GM18858 (cell line): ENCODE measurements around the gene GBX2.

Experiments
- ATAC-seq: cut with Tn5 transposase; IDR thresholded peaks from one replicate; pipeline ENCODE4 v1.9.1; 2021; ENCODE audit not compliant: unreplicated experiment

GBX2 gene

DNA sequence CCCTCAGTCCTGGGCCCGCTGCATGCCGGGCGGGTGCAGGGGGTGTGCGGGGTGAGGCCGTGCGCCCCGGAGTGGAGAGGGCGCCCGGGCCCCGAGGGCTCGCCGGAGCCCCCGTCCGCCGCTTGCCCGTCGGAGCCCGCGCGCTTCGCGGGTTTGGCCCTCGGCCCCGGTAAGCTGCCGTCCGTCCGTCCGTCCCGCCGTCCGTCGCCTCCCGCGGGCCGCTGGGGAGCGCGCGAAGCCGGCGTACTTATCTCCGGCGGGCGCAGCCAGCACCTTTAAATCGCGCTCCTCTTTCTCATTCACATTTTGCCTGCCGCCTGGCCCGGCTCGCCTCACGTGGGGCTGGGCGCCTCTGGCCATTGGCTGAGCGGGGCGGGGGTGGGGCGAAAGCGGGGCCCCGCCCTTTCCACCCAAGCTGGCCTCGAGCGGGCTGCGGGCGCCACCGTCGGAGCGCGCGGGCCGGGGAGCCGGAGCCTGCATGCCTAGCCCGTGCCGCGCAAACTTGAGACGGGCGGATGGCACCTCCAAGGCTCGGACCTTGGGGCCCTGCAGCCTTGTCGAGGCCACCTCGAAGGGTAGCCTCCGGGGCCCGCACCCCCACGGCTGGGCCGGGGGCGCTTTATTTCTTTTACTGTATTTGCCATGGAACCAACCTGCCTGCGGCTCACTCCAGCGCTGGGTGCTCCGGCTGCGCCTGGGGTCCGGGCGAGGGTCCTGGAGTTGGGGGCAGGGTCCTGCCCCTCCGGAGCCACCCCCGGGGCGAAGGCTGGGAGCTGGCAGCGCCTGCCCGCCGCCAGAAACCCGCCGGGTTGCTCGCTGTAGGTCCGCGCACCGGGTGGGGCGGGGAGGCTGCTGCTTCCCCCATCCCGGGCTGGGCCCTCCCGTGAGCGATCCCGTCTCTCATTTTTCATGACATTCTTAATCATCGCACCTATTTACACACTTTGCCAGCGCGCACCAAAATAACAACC lies at the start of gene GBX2:
Gene GBX2, minus strand, starts transcription at position 277 of the 971 bp plus-strand sequence. CDS start 415 bp downstream, outside the sequence.
- no peak for ATAC-seq

DNA sequence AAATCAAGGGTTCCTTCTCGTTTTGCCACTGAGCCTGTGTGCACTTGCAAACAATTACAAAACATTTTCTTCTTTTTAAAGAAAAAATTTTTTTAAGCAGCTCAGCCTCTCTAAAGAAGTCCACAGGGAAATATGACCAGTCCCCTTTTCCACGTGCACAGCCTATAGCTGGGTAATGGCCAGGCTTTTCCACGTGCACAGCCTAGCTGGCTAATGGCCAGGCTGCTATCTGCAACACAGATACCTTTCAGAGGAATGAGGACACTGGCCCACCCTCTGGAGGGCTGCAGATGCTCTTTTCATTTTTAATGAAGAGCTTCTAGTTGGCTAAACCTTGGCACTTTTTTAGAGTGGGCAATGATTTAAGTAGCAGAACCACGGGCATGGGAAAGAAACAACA lies 49.7 kb upstream of the GBX2 start:
- ATAC-seq, result no peak

DNA sequence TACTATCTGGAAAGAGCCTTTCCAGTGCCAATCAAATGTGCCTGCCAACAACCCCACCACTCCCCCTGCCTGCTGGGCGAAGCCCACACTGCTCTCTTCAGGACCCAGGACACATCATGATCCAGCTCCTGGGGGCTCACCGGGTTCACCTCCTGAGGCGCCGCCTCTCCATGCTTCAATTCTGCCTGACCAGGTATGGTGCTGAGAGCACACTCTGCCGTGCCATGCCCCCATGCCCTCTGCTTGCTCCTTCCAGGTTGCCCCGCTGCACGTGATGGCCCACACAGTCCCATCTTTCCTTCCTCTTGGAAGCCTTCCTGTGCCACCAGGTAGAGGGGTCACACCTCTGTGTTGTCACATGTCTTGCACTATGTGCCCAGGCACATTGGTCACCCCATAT lies 48.5 kb upstream of the GBX2 start:
- no peak for ATAC-seq

DNA sequence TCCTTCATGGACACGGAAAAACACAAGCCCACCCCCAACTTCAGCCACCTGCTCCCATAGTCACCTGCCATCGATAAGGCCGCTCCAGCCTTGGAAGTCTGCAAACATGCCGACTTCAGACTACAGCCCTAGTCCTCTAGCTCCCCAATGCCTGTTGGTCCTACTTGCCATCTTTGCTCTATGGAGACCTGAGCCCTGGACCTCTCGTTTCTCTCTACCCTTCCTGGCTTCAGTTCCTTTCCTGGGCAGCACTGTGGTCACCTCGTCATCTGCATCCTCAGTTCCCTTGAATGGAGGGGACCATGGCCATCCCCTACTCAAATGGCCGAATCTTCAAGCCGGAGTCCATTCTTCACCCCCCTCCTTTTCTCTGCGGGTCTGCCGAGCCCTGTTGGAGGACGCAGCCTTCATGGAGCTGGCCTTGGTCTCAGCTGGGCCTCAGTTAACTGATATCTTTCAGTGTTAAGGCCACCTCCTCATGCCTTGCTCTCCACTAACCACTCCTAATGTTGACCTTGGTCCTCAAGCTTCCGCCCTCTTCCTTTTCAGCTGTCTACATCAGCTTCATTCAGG lies 47.7 kb upstream of the GBX2 start:
- no peak for ATAC-seq

DNA sequence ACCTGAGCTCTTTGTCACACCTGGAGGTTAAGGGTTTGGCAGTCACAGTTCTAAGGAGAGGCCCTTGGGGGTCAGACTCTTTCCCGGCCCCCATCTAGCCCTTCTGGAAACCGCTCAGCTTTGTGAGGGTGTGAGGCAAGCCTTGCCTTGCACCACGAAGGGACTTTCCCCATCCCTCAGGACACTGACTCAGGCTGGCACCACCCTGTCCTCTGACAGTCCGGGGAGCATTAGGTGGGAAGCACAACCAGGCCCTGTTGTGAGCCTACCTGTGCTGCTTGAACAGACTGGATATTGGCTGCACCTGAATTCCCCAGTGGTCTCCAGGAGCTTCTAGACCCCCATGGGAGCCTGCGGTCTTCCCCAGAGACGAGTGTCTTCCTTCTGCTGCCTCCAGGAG lies 47.0 kb upstream of the GBX2 start:
- no peak for ATAC-seq

DNA sequence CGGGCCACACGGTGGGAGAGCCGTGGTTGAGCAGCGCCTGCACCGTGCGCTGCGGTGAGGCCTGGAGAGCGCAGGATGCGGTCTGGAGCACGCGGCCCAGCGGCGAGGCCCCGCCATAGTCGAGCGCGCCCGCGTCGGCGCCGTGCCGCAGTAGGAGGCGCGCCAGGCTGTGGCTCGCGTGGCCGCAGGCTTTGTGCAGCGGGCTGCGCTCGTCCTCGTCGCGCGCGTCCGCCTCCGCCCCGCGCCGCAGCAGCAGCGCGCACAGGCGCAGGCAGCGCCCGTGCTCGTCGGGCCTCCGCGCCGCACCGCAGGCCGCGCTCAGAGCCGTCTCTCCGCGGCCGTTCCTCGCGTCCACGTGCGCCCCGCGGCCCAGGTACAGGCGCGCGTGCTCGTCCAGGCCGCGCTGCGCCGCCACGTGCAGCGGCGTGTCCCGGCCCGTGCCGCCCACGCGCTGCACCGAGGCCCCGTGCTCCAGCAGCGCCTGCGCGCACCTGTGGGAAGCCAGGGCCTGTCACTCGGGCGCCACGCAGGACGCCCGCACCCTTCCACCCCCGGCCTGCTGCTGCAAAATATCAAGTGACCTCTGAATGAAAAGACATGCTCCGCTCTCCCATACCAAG lies 46.3 kb upstream of the GBX2 start:
- ATAC-seq, result no peak

DNA sequence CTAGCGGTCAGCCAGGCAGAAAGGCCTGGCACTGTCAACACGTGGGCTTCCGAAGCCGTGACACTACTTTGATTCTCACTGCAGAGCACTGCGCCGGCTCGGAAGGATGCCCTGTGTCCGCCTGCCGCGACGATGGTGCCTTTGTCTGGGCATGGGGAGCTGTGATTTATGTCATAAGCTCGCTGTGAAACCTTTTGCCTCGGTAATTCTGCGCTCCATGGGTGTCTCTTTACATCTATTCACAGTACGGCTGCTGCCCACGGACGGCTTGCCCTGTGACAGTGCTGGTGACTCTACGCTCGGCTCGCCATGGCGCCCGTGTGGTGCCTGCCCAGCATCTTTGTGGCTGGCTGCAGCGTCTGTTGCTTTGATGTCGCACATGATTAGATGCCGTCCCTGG lies 43.1 kb upstream of the GBX2 start:
- no peak for ATAC-seq

DNA sequence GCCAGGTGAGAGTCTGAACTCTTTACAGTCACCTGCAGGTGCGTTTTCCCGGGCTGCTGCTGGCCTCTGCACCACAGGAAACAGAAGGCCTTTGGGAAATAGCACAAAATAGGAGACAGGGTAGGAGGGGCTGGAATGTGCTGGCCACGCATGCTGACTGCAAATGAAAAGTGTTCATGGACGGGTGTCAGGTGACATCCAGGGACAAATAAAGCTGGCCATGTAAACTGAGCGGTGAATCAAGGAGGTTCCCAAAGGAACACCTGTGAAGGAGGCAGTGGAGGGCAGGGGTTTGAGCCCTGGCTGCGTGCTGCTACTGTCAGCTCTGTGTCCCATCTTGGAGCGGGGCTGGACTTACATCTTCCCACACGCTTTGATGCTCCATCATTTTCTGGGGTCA lies 42.4 kb upstream of the GBX2 start:
- no peak for ATAC-seq

DNA sequence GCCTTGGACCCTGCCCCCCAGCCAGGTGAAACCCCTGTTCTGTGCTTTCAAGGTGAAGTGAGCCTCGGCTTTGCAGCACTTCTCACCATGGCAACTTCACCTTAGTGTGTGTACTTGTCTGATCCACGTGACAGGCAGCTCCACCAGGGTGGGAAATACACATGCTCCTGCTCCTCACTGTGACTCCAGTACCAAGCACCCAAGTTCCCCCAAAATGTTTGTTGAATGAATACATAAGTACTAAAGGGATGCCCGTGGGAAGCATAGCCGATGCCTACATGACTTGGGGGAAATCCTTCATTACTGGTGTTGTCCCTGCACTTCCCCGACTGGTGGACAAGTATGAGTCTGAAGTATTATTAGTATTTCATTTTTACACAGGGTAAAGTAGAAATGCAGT lies 41.8 kb upstream of the GBX2 start:
- ATAC-seq, result no peak

DNA sequence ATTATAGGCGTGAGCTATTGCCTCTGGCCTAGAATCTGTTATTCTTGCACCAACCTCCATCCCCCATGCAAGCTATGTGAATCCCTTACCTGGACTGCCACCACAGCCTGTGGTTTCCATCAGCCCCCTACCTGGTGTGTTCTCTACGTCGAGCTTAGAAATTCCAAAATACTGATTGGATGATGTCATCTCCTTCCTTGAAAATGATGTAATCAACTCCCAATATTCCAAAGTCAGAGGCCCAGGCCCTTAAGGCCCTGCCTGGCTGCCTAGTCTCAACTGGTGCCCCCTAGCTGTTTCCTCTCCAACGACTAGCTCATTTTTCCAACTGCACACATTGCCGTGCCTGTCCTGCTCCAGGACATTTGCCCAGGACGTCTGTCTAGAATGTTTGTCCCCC lies 41.3 kb upstream of the GBX2 start:
- no peak for ATAC-seq

DNA sequence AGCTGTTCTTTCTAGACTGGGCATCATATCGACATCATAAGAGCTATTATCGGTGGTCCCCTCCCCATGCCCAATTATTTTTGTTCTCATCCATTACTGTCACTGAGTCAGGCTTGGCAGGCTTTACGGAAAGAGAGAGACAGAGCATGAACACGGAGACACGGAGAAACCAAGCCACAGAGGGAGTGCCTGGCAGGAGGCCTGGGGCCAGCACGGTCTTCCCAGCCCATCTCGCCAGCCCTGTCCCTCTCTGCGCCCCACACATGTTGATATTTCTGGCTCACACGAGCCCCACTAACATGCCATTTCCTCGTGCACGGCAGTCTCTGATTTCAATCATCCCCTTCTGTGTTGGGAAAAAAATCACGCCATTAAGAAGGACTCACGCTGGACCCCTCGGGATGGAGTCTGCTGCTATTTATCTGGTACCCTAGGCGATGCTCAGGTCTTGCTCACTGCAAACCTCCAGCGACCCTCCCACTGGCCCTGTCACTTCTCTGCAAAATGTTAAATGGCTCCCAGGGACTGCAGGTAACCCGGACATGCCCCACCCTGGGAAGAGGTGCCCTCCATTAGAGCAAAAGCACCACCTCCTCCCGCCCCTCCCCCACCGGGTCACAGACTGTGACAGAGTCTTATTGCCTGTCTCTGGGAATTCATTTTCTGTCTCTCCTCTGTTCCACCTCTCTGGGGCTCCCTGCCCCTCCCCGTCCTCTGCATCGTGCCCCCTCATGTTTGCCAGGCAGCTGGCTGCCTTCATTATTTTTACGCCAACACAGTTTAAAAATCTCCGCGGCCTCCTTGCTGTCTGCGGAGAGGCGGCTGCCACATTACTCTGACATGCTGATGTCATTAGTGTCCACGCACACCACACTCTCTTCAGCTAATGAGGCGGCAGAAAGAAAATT lies 40.1 kb upstream of the GBX2 start:
- ATAC-seq, result no peak

DNA sequence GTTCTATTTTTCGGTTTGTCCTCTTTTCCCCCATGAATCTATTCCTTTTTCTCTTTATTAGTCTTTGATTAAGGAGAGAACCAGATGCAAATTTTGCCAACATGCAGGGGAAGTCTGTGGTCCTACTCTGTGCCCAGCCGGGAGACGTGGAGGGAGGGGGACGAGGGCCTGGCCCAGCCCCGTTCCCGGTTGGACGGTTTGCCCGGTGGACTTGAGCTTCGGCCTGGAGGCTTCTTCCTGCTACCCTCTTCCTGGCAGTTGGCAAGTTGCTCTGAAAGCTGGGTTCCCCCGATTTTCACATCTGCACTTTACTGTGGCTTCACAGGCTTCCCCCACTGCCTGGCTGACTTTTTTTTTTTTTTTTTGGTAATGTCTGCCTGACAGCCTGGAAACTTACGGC lies 39.3 kb upstream of the GBX2 start:
- no peak for ATAC-seq

DNA sequence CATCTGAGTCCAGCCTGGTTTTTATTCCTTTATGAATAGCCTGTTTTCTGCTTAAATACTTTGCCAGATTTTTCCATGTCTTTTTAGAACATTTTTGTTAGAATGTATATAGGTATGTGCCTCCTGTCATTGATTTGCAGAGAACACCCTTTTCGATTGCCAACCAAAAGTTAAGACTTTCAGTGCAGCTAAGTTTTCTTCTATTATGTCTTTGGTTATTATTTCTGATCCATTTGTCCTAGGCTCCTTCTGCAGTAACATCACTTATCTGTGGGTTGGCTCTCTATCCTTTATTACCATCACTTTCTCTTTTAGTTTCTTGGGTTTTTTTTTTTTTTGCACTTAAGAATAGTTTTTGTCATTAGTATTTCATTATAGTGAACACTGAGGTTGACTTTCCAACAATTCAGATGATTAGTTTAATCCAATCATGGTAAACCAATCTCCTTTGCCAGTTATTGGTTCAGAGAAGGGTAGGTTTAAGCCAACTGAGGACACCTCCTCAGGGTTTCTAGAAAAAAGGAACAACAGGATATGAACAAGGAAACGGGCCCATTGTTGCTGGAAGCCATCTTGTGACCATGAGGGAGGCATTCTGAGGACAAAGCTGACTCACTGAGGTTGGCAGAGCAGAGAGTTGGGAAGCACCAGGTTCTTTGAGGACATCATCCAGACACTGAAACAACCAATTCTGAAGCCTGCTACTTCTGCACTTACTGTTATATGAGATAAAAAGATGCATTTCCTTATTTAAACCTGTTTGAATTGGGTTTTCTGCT lies 37.9 kb upstream of the GBX2 start:
- ATAC-seq, result no peak

DNA sequence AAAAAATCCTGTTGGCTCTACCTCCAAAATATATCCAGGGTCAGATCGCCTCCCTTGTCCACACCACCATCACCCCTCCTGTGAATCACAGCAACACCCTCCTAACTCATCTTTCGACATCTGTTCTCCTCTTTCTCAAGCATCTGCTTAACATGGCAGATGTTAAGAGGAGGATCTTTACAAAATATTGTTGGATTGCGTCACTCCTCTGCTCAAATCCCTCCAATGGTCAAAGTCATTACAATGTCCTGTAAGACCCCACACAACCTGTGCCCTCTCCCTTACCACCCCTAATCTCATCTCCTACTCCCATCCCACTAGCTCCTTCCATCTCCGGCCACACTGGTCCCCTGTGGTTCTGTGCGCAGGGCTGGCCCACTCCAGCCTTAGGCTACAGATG lies 36.8 kb upstream of the GBX2 start:
- no peak for ATAC-seq

DNA sequence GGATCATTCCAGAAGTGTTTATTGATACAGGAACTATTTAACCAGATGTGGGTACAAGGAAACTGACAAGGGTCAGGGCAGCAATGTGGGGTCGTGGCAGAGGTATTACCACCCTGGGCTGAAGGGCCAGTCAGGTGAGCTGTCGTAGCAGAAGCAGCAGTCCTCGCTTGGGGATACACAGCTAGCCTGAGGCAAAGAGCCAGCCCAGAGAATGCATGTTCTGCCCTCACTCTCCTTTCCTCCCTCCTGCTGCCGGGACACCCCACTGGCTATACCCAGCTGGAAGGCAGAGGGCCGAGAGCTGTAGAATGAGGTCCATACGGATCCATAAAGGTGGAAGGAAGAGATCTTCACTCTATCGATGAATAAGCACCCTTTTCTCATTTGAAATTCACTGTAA lies 32.2 kb upstream of the GBX2 start:
- ATAC-seq, result no peak

DNA sequence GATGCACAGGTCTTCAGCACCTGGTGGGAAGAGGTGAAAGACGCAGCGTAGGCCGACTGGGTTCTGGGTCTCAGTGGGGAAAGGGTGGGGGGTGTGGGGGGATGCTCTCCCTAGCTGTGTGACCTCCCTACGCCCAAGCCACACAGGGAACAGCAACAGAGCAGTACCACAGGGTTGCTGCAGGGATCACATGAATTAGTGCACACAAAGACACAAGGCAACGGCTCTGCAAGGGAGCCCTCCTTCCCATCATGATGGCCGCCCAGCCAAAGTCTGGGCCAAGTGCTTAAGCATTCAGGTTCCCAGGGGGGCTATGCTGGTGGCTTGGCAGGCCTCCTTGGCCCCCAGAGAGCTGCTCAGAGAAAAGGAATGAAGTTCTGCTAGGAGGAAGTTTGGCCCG lies 28.2 kb upstream of the GBX2 start:
- no peak for ATAC-seq

DNA sequence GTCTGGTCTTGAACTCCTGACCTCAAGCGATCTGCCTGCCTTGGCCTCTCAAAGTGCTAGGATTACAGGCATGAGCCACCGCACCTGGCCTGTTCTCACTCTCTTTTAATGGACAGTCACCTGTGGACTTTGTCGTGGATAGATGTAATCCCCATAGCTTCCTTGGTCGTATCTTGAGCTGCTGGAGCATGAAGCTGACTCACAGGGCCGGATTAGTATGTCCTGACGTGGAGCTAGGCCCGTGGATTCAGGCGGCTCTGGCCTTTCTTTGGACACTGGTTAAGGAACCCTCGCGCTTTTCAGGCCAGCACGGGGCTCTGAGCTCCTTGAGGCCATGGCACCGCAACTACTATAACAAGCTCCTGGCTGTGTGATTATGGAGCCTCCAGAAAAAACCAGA lies 27.5 kb upstream of the GBX2 start:
- ATAC-seq, result no peak

DNA sequence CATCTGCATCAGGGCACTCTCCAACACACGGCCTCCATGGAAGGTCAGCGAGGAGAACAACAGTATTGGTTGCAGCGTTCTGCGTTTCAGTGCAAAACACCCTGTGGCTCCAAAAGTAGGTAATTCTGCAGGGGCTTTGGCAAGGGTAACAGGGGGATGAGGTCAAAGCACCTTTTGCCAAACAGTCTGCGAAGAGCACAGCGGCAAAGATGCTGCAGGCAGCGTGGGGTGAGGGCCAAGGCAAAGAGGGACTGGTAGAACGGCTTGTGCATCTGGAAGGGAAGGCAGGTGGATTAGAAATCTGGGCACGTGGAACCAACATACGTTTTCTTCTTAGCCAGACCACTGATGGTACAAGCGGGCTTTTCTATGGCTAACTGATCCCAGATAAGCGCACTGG lies 26.6 kb upstream of the GBX2 start:
- ATAC-seq, result no peak

DNA sequence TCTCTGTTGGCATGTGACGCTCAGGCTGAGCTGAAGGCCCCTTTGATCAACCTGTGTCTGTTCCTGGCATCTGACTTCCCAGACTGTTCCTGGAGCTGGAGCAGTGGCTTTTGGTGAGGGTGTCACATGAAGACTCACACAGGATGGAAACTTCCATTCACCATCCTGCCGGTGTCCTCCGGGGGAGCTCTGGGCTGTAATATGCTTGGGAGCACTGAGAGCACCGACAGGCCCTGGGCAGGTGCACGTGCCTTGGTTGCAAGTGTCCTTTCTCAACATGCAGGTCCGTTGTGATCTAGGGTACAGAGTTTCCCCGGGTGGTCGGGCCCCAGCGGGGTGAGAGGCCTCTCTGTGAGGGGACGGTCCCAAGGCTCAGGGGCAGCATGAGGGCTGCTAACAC lies 24.8 kb upstream of the GBX2 start:
- no peak for ATAC-seq

DNA sequence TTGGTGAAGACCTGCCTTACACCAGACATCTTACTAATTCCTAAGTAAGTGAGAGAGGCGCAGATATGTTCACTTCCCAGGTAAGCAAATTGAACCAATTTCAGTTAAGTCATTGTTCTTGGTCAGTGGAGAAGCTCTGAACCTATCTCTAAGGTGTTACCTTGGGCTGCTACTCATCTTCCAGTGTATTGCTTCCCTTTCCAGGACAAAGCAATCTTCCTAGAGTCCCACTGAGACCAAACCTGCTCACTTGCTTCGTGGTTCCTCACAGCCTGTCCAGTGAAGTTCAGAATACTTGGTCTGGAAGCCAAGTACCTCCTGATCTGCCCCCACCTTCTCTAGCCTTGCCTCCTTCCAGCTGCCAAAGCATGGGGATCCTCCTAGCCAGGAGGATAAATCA lies 22.5 kb upstream of the GBX2 start:
- ATAC-seq, result no peak
